Ishikawa (cell line): ENCODE measurements around the gene HK1.

ENCODE experiments used
- CEBPB ChIP-seq: IDR thresholded peaks from 2 replicates; pipeline ENCODE4 v1.6.1; 2012
- CREB1 ChIP-seq: IDR thresholded peaks from 2 replicates; pipeline ENCODE4 v1.6.1; 2012; ENCODE audit warnings: low read depth
- EP300 ChIP-seq: IDR thresholded peaks from 2 replicates; pipeline ENCODE4 v1.6.1; 2012; ENCODE audit warnings: borderline replicate concordance
- FOXM1 ChIP-seq: IDR thresholded peaks from 2 replicates; pipeline ENCODE4 v1.6.1; 2012; ENCODE audit warnings: low read depth, borderline replicate concordance
- MAX ChIP-seq: IDR thresholded peaks from 2 replicates; pipeline ENCODE4 v1.6.1; 2012
- NFIC ChIP-seq: IDR thresholded peaks from 2 replicates; pipeline ENCODE4 v1.6.1; 2012
- RAD21 ChIP-seq: IDR thresholded peaks from 2 replicates; pipeline ENCODE4 v1.6.1; 2012; ENCODE audit warnings: low read depth
- REST ChIP-seq: IDR thresholded peaks from 2 replicates; pipeline ENCODE4 v1.6.1; 2012; ENCODE audit warnings: low read depth, mild to moderate bottlenecking
- TAF1 ChIP-seq: IDR thresholded peaks from 2 replicates; pipeline ENCODE4 v1.6.1; 2012; ENCODE audit warnings: low read depth, mild to moderate bottlenecking
- TCF12 ChIP-seq: IDR thresholded peaks from 2 replicates; pipeline ENCODE4 v1.6.1; 2012; ENCODE audit warnings: low read depth
- TEAD4 ChIP-seq: IDR thresholded peaks from 2 replicates; pipeline ENCODE4 v1.6.1; 2012
- USF1 ChIP-seq: IDR thresholded peaks from 2 replicates; pipeline ENCODE4 v1.6.1; 2012
- YY1 ChIP-seq: IDR thresholded peaks from 2 replicates; pipeline ENCODE4 v1.6.1; 2012; ENCODE audit warnings: low read depth
- ZBTB7A ChIP-seq: IDR thresholded peaks from 2 replicates; pipeline ENCODE4 v1.6.1; 2012; ENCODE audit warnings: low read depth

GRCh38 chr10:69343905-69344304, 65.6 kb downstream of the HK1 start:
- TF ChIP-seq TCF12 (no peak), EP300 (no peak), YY1 (no peak), ZBTB7A (no peak), MAX (no peak), TEAD4 (no peak), USF1 (no peak), FOXM1 (no peak), REST (no peak), RAD21 (no peak), CEBPB (no peak), CREB1 (no peak), TAF1 (no peak), NFIC (no peak)
